Adrenal gland (tissue), 12 donors: ENCODE data around the gene DDX46. TPM values are rescaled to one million over a fixed set of nuclear protein-coding genes. Genes with fewer than 3 reads are reported as not detected.

Experiments
- DNase-seq, 7 donors: peaks; one replicate each; pipeline ENCODE4 v3.0.0-alpha.2; 2019 to 2020
- H3K27ac ChIP-seq, 5 donors: fragments of 200-600 bp; sonication (generic) in 4 of 5; 1 replicate in 3 of 5; 2 replicates in 2 of 5; pipeline versions ENCODE4 v1.5.1 to v1.8.0; 2016 to 2020; ENCODE audit warnings: mild to moderate bottlenecking in 1 of 5
- H3K27me3 ChIP-seq: fragments of 200-600 bp; 2 replicates; pipeline ENCODE4 v1.8.0; 2021
- H3K36me3 ChIP-seq, 2 donors: fragments of 200-600 bp; replicated peaks in 1 of 2; 1 replicate in 1 of 2; 2 replicates in 1 of 2; pipeline versions ENCODE4 v1.5.1 to v1.8.0; 2018 to 2022
- H3K4me1 ChIP-seq, 2 donors: fragments of 200-600 bp; replicated peaks in 1 of 2; 1 replicate in 1 of 2; 2 replicates in 1 of 2; pipeline versions ENCODE4 v1.5.1 to v1.8.0; 2018 to 2021
- H3K4me3 ChIP-seq, 4 donors: fragments of 200-600 bp; sonication (generic) in 3 of 4; one replicate each; pipeline ENCODE4 v1.5.1; 2016 to 2018
- H3K9me3 ChIP-seq, 3 donors: fragments of 200-600 bp; sonication (generic) in 1 of 3; replicated peaks in 1 of 3; 1 replicate in 2 of 3; 2 replicates in 1 of 3; pipeline versions ENCODE4 v1.5.1 to v1.8.0; 2016 to 2021
- POLR2A ChIP-seq, 2 donors: fragments of 450-650 bp; IDR thresholded peaks; one replicate each; pipeline ENCODE4 v1.6.1; 2017; ENCODE audit warnings: antibody characterized with exemption in 2 of 2, mild to moderate bottlenecking in 2 of 2, moderate library complexity in 1 of 2
- WGBS, 4 donors: extraction: QIAGEN DNeasy Blood & Tissue Kit in 2 of 4; methylation state at CpG; one replicate each; pipeline versions ENCODE4 v1.1.5 to v1.1.7; 2013 to 2017; 5-methylcytosine and 5-hydroxymethylcytosine counted together
- intact Hi-C, 2 donors: fragments of 100-400 bp; cut with DNase I; formaldehyde crosslinking; loops; one replicate each; pipeline versions ENCODE4 v1.14.1 to v1.15.0; 2022 to 2023
- polyA plus RNA-seq, 3 donors: library from polyadenylated mRNA; stranded (reverse); fragments of 200-250 nt in 2 of 3; fragments of 350-450 nt in 1 of 3; fragmentation: Illumina TruSeq in 1 of 3; extraction: RNeasy Lipid Tissue Mini Kit (QIAGEN cat#74804) in 1 of 3; gene quantifications; one replicate each; pipeline ENCODE4 v1.2.3, GENCODE V29; 2013 to 2014
- total RNA-seq, 9 donors: library from RNA; depleted of rRNA in 4 of 9; stranded (reverse); fragments of >200 nt in 4 of 9; fragments of 120-200 nt in 1 of 9; fragmentation: NEBNext Ultra II Directional in 1 of 9; extraction: Animal tissue kit (Norgen Biotek cat#: 25700) in 1 of 9; gene quantifications; one replicate each; pipeline versions ENCODE4 v1.1.0 to v1.2.4, GENCODE V29; 2013 to 2023
- TF ChIP-seq, protein P1 (sequence below), 6 experiments: fragments of 450-650 bp in 4 of 6; fragments of 200-600 bp in 2 of 6; sonication (generic) in 1 of 6; IDR thresholded peaks; 1 replicate in 5 of 6; 2 replicates in 1 of 6; pipeline versions ENCODE4 v1.5.1 to v1.8.0; 2016 to 2021; ENCODE audit warnings: antibody characterized with exemption in 6 of 6, mild to moderate bottlenecking in 2 of 6, moderate library complexity in 1 of 6
- donor health status: healthy with polysubstance abuse.
- donor health status: Bipolar disorder and iron deficiency.
- donor health status: DM: yes; HTN: yes; CAD: no.
- donor health status: DM: no; HTN: no; CAD: no.
- donor health status: DM: no; HTN: no; CAD: no.
- donor health status: DM: yes; HTN: yes; CAD: no.

The DDX46 gene
- total and polyA plus RNA-seq, 12 donors, result 13.3 to 48.0 (median 35.1) TPM

DNA sequence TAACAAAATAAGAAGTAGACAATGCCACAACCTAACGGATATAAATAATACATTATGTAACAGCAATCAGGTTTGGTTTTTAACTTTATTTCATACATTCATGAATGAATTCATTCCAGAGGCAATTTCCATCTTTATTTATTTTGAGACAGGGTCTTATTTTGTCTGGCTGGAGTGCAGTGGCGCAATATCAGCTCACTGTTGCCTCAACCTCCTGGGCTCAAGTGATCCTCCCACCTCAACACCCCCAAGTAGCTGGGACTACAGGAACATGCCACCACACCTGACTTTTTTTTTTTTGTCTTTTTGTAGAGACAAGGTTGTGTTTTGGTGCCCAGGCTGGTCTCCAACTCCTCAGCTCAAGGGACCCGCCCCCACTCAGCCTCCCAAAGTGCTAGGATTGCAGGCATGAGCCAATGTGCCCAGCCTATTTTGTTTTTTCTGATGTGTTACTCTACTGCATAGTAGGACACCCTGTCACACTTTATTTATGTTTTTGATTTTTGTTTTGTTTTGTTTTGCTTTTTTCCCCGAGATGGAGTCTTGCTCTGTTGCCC lies 60.9 kb downstream of the DDX46 start:
- H3K4me1 ChIP-seq, result no peaks in the 10 kb centered on the region
- H3K4me3 ChIP-seq, result no peak overlapping the region
- H3K36me3 ChIP-seq, result peaks cover 0 to 66% of the 10 kb centered on the region in 2 donors
- TF ChIP-seq POLR2A (IDR thresholded peaks at IDR 0.05), result no peak
- TF ChIP-seq, protein P1, sequence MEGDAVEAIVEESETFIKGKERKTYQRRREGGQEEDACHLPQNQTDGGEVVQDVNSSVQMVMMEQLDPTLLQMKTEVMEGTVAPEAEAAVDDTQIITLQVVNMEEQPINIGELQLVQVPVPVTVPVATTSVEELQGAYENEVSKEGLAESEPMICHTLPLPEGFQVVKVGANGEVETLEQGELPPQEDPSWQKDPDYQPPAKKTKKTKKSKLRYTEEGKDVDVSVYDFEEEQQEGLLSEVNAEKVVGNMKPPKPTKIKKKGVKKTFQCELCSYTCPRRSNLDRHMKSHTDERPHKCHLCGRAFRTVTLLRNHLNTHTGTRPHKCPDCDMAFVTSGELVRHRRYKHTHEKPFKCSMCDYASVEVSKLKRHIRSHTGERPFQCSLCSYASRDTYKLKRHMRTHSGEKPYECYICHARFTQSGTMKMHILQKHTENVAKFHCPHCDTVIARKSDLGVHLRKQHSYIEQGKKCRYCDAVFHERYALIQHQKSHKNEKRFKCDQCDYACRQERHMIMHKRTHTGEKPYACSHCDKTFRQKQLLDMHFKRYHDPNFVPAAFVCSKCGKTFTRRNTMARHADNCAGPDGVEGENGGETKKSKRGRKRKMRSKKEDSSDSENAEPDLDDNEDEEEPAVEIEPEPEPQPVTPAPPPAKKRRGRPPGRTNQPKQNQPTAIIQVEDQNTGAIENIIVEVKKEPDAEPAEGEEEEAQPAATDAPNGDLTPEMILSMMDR (IDR thresholded peaks at IDR 0.05), result no peak
- H3K9me3 ChIP-seq, result no peaks in the 10 kb centered on the region
- no peak for DNase-seq
- no peaks in the 10 kb centered on the region for H3K27me3 ChIP-seq
- peak overlapping the region in 3 of 5 donors; percentile 10 to 19 (median 15) for H3K27ac ChIP-seq
- 88 to 92% (median 89%) methylated on average over 4 of the region's 4 CpGs for WGBS, 4 donors
- intact Hi-C loops, result no loop called here

- TF ChIP-seq, protein P1 (IDR thresholded peaks at IDR 0.05), result no peak
- Histone ChIP-seq H3K36me3 (peaks cover 0 to 59% of the 10 kb centered on the region in 2 donors), H3K27me3 (no peaks in the 10 kb centered on the region), H3K4me1 (no peaks in the 10 kb centered on the region), H3K9me3 (no peaks in the 10 kb centered on the region), H3K4me3 (no peak overlapping the region), H3K27ac (no peak overlapping the region)
- intact Hi-C loops, result no loop called here
- WGBS, 4 donors, result 84 to 90% (median 87%) methylated on average over 7 of the region's 7 CpGs
- no peak for DNase-seq
Measured at GRCh38 chr5:134821841-134822240, 63.3 kb downstream of the DDX46 start.

- WGBS, 4 donors, result 97 to 100% (median 100%) methylated on average over 1 of the region's 1 CpG
- H3K9me3 ChIP-seq, result no peaks in the 10 kb centered on the region
- H3K27ac ChIP-seq, result no peak overlapping the region
- no peaks in the 10 kb centered on the region for H3K4me1 ChIP-seq
- intact Hi-C loops, result no loop called here
- no peak for DNase-seq
- TF ChIP-seq, protein P1 (IDR thresholded peaks at IDR 0.05), result no peak
- TF ChIP-seq POLR2A (IDR thresholded peaks at IDR 0.05), result no peak
- peaks cover 0 to 55% of the 10 kb centered on the region in 2 donors for H3K36me3 ChIP-seq
- no peaks in the 10 kb centered on the region for H3K27me3 ChIP-seq
- H3K4me3 ChIP-seq, result no peak overlapping the region
Measured at GRCh38 chr5:134824681-134825080, 66.1 kb downstream of the DDX46 start.

DNA sequence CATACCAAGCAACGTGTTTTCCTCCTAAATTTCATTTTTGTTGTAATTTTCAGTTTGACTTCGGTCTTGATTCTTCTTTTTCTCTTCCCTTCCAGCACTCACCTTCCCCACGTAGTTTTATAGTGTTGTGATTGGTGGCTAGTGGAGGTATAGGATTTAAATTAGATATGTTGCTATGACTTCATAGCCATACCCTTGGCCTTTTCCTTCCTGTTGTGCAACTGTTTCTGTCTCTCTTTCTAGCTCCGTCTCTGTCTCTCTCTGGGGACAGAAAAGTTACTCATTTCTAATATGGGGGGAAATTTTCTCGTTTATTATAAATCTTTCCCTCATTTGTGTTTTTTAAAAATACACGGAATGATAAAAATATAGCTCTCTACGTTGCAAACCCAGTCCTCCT lies 66.6 kb downstream of the DDX46 start:
- Histone ChIP-seq H3K4me3 (no peak overlapping the region), H3K36me3 (peaks cover 0 to 51% of the 10 kb centered on the region in 2 donors), H3K27me3 (no peaks in the 10 kb centered on the region), H3K9me3 (no peaks in the 10 kb centered on the region), H3K27ac (no peak overlapping the region), H3K4me1 (no peaks in the 10 kb centered on the region)
- intact Hi-C loops, result no loop called here
- 81 to 85% (median 84%) methylated on average over 7 of the region's 7 CpGs for WGBS, 4 donors
- DNase-seq, result no peak
- TF ChIP-seq, protein P1 (IDR thresholded peaks at IDR 0.05), result no peak
- no peak for TF ChIP-seq POLR2A (IDR thresholded peaks at IDR 0.05)
